Kidney glomerular epithelial cell (primary cell): ENCODE results near the gene ACSF3.

ENCODE experiments used
- DNase-seq: peaks from one replicate; lab custom pipeline; 2025; lab: John Stamatoyannopoulos, UW

The ACSF3 gene

DNA sequence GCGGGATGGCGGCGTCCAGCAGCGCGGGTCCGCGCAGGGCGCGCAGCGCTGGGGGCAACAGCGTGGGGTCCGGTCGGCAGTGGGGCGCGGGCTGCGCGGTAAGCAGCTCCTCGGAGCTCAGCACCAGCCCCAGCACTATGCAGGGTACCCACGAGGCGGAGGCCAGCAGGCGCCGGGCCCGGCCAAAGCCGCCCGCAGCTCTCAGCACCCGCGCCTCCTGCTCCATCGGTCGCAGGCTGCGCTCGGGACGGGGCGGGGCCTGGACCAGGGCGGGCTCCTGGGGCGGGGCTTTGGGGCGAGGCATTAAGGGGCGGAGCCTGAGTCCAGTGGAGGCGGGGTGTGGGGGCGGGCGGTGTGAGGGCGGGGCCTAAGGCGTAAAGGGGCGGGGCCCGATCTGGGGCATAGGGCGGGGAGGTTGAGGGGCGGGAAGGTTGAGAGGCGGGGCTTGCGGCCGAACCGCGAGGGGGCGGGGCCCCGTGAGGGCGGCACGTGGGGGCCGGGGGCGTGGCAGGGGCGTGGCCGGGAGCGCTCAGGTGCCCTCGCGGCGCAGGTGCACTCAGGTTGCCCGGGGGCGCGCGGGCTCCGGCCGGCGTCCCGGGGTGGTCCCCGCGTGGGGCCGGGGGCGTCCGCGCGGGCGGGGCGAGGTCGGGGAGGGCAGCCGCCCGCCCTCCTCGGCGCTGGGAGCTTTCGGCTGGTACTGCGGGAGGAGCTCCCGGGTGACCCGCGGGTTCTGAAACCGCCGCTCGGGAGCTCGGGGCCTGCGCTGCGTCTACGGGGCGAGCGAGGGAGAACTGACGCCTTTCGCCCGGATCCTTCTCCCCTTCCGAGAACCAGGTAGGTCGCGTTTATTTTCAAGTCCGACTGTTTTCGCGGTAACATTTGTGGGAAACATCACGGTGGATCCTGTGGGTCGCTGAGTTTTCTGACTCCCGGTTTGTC, 108.1 kb downstream of the ACSF3 start:
- no peak for DNase-seq

DNA sequence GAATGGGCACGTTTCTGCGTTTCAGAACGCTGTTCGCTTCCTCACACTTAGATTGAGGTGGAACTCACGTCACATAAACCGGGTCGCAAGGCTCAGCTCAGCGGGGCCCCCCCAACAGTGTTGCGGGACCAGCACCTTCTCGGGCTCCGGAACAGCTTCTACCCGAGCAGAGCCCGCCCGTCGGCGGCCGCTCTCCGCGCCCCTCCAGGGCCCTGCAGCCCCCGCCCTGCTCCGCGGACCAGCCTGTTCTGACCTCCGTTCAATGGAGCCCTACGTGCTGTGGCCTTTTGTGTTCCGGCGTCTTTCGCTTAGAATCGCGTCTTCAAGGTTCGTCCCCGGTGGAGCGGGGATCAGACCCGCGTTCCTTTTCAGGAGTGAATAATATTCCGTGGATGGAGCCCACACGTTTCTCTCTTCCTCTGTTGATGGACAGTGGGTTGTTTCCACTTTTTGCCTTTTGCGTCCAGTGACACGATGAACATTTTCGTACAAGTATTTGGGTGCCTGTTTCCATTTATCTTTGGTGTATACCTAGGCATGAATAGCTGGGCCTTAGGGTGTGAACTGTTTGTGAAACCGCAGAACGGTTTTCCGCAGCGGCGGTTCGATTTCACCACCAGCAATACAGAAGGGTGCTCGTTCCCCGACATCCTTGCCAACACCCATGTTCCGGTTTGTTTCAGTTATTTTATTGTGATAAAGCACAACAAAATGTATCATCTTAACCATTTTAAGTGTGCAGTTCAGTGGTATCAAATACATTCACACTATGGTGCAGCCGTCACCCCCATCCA, 109.0 kb downstream of the ACSF3 start:
- DNase-seq: no peak
